Suppressor macrophage treated with lipopolysaccharide for 1 hour (primary cell): Measurements from ENCODE around the gene VASH2.
"Not testable (repeated sequence)": the region's sequence is repeated elsewhere in the genome, so short reads cannot be mapped to it uniquely, and the experiment has no call there.

Source experiments
- DNase-seq, 3 donors: peaks; one replicate each; pipeline ENCODE4 v3.0.0-alpha.2; 2020 to 2022

The VASH2 gene

DNA sequence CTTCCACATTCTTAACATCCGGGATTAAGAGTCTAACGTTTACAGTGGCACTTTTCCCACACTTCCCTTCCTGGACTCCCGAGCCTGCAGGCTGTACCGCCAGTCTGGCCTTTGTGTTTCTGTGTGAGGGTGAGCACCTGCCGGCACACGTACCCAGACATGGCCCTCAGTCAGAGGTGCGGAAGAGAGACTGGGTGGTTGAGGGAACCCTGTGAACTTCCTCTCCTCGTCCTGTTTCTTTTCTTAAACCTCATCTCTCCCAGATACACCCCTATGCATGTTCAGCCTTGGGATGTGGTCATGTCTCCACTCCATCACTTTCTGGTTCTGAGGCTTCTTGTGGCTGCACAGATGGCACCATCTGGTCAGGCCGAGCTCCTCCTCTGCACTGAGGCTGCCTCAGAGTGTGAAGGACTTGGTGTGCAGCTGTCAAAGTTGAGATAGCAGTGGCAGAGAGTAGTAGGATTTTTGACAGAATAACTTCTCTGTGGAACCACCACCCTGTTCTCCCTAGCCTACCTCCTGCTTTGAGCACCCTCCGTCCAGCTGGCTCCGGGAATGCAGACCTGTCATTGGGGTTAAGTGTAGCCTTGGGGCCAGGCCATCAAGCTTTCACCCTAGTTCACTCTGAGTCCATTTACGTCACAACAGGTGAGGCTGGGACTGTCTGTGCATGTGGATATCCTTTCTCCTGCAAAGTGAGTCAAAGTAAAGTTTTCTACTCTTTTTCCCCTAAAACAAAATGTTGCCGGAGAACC lies 31.4 kb downstream of the VASH2 start:
- DNase-seq, result no peak

DNA sequence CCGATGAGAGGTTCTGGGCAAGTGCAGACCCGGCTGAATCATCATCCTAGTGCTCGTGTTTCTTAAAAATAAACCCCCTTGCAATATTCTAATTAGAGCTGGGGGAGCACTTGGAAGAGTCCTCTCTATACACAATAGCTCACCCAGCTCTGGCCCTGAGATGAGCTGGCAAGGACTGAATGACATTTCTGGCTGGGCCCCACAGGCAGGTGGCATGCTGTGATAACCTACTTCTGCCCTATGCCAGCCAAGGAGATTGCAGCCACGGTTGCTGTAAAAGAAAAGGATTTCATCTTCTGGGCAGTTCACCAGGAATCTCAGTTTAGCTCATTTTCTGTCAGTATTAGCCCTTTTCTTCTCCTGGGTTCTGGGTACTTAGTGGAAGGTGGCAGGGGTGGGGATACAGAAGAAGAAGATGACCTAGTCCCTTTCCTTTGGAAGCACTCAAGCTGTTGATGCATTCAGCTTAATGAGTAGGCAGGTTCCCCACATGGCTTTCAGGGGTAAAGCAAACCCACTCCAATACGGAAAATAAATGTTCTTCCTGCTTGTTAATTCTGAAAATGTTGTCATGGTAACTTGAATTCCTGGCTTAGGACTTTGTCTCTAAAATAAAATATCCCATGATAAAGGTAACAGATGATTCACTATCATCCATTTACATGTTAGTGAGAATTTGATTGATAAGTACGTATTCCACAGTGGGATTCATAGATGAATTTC lies 32.2 kb downstream of the VASH2 start:
- no peak for DNase-seq

GRCh38 chr1:212983482-212983881 lies 33.1 kb downstream of the VASH2 start:
- no peak for DNase-seq

GRCh38 chr1:212984522-212985291 lies 34.4 kb downstream of the VASH2 start:
- DNase-seq, result no peak

DNA sequence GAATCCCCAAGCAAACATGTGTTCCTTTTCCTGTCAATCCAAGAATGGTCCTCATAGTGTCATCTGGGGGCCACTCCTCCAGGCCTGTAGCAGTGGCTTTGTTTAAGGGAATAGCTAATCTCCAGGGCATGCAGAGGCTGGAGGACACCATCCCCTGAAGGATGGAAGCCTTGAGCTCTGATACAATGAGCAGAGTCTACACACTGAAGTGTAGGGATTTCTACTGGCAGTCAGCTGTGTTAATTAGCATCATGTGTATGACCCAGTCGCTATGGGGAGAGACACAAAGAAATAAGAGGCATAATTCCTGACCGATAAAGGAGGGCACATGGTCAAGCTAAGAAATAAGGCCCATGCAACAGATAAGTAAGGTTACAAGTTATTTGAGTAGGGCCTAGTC lies 36.2 kb downstream of the VASH2 start:
- no peak for DNase-seq

GRCh38 chr1:212987702-212988322 lies 37.5 kb downstream of the VASH2 start:
- DNase-seq, result no peak

GRCh38 chr1:212990276-212990675 lies 39.9 kb downstream of the VASH2 start:
- no peak for DNase-seq

DNA sequence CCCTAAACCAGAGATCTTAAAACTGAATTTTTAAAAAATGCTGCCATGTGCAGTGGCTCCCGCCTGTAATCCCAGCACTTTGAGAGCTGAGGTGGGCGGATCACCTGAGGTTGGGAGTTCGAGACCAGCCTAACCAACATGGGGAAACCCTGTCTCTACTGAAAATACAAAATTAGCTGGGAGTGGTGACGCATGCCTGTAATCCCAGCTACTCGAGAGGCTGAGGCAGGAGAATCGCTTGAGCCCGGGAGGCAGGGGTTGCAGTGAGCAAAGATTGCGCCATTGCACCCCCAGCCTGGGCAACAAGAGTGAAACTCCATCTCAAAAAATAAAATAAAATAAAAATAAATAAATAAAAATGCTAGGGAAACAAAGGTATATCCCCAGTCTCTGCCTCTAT lies 43.6 kb downstream of the VASH2 start:
- not testable (repeated sequence) for DNase-seq

- no peak for DNase-seq
Measured at GRCh38 chr1:212994926-212995325, 44.6 kb downstream of the VASH2 start.

- no peak for DNase-seq
Measured at GRCh38 chr1:213003256-213003655, 52.9 kb downstream of the VASH2 start.

- no peak for DNase-seq
Measured at GRCh38 chr1:213008564-213008963, 58.2 kb downstream of the VASH2 start.

GRCh38 chr1:213014642-213015041 lies 64.3 kb downstream of the VASH2 start:
- DNase-seq, result peak; percentile 63 to 75 (median 71)

DNA sequence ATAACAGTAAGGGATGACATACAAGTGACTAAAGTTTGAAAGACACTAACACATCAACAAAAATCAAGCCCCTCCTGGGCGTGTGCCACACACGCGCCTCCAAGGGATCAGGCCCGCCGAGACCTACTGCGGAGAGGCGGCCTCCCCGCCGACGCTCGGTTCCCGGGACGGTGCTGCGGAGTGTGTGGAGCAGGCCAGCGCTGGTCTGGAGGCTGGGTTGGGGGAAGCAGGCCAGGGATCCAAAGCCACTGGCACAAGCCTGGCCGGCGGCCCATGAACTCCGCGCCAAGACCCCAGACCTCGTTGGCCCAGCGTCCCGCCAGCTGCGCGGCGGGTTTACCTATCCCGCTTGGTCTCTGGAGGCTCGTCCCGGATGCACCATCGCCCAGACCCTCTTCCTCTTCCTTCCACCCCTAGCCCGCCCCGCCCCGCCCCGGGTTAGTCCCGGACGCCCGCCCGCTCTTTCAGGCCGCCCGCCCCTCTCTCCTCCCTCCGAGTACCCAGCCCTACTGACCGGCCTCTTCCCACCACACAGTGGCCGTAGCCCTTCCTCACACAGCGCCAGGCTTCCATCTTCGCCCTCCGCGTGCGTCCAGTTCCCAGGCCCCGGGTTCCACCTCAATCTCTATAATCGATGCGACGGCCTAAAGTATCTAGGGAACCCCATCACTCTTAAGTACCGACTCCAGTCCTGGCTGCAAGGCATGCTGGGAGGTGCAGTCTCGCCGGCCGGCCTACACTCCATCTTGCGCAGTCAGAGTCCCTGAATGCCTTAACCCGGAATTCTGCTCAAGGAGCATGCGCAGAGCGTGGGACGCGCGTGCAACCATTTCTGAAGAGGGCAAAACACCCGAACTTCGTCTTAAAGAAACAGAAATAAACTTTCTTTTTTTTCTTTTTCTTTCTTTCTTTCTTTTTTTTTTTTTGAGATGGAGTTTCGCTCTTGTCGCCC lies 65.0 kb downstream of the VASH2 start, which contains the start of gene ANGEL2:
Gene ANGEL2 (minus strand): TSS at position 769 of the 952 bp plus-strand sequence. CDS start 196 bp downstream, at position 573.
- DNase-seq, result peak; percentile 97 to 99 (median 99)

DNA sequence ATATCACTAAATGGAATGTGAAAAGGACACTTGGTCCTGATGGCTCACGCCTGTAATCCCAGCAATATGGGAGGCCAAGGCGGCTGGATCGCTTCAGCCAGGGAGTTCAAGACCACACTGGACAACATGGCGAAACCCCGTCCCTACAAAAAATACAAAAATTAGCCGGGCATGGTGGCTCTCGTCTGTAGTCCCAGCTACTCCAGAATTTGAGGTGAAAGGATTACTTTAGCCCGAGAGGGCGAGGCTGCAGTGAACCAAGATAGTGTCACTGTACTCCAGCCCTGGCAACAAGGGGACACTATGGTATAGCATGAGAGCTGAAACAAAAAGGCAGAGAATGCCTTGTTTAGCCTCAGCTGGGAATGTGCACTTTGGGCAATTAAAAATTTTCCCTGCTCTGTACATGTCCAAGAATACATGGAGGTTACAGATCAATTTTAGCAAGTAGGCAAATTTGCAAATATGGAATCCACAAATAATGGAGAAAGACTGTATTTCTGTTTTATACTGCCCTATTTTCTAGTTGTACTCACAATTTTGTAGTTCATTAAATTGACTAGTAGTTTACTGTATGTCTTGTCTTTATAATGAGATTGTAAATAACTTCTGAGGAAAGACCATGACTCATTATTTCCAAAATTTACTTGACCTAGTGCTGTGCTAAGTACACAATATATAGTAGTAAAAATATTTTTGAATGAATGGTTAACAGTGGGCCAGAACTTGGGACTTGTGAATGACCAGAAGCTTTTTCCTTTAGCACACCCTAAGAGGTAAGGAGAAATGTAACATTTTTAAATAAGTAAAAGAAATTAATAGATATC lies 67.3 kb downstream of the VASH2 start:
- peak in 1 of 3 donors; percentile 18 for DNase-seq

DNA sequence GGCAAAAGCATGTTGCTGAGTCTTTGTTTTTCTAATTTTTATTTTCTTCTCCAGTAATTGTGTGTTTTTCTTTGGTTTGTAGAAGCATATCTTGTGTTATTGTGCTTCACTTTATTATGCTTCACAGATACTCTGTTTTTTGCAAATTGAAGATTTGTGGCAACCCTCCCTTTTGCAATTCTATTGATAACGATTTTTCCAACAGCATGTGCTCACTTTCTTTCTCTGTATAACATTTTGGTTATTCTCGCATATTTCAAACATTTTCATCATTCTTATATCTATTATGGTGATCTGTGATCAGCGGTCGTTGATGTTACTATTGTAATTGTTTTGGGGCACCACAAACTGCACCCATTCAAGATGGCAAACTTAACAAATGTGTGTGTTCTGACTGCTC lies 69.1 kb downstream of the VASH2 start:
- no peak for DNase-seq

DNA sequence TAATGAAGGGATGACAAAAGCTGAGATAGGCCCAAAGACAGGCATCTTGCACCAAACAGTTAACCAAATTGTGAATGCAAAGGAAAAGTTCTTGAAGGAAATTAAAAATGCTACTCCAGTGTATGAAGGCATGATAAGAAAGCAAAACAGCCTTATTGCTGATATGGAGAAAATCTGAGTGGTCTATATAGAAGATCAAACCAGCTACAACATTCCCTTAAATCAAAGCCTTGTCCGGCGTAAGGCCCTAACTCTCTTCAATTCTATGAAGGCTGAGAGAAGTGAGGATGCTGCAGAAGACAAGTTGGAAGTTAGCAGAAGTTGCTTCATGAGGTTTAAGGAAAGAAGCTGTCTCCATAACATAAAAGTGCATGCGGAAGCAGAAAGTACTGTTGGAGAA lies 69.7 kb downstream of the VASH2 start:
- DNase-seq, result no peak

GRCh38 chr1:213027024-213027423 lies 76.7 kb downstream of the VASH2 start:
- not testable (repeated sequence) for DNase-seq

GRCh38 chr1:213032651-213033050 lies 82.3 kb downstream of the VASH2 start:
- no peak for DNase-seq

GRCh38 chr1:213034713-213035112 lies 84.4 kb downstream of the VASH2 start:
- no peak for DNase-seq

DNA sequence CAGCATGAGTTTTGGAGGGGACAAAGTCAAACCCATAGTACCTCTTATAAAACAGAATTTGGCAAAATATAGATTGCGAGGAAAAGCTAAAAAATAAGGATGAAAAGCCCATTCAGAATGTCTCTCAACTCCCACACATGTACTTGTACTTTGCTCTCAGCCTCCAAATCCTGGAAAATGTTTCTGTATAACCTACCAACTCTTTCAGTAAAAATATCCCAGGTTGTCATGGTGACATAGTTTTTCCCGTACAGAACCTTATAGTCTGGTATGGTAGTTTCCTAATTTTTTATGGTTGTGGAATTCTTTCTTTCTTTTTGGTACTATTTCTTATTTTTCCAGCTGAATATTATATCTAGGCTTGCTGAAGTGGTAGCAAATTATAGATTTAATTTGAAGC lies 85.2 kb downstream of the VASH2 start:
- no peak for DNase-seq
